Measurements from ENCODE around the gene ZMYND10. TPM values are rescaled to one million over a fixed set of nuclear protein-coding genes. Genes with fewer than 3 reads are reported as not detected.

Gene ZMYND10
- total RNA-seq, 1 experiment from 2014 or later: 1.4 TPM

- H3K4ac ChIP-seq (ENCODE audit: low read depth, low read length): no peak within 1 kb of the TSS
- DNase-seq: peak; percentile 100
- no peaks in the 10 kb centered on the region for H4K20me1 ChIP-seq (ENCODE audit: control insufficient read depth, insufficient read depth, insufficient read length)
- H3K23ac ChIP-seq (ENCODE audit: insufficient read length, low read depth, low read length): no peak within 1 kb of the TSS
- WGBS (ENCODE audit: extremely low coverage, insufficient read length, low lambda C conversion rate): no CpG with 5 or more reads among the region's 61 CpGs
- TF ChIP-seq CTCF (conservative IDR thresholded peaks at IDR 0.05): peak; percentile 37; the same call in 2 of the 3 replicates
- no peak within 1 kb of the TSS for H4K5ac ChIP-seq (ENCODE audit: insufficient read length, low read depth, low read length)
- peak within 1 kb of the TSS; percentile 87 to 99 for H3K4me3 Mint-ChIP-seq
- H3K18ac ChIP-seq (ENCODE audit: insufficient read length, low read depth, low read length): peak within 1 kb of the TSS; percentile 24
- peak within 1 kb of the TSS; percentile 76 to 99 (median 88); a peak in 6 of 7 replicates for H3K27ac Mint-ChIP-seq
- H2BK120ac ChIP-seq (ENCODE audit: low read depth, low read length, poor library complexity, severe bottlenecking): no peak within 1 kb of the TSS
- no peak within 1 kb of the TSS for H2BK5ac ChIP-seq (ENCODE audit: insufficient read length, low read length)
- no peak within 1 kb of the TSS for H3K56ac ChIP-seq (ENCODE audit: insufficient read length, low read depth, low read length)
- no peaks in the 10 kb centered on the region for H3K79me1 ChIP-seq (ENCODE audit: insufficient read depth, low read depth, low read length, poor library complexity, severe bottlenecking)
- H3K14ac ChIP-seq (ENCODE audit: insufficient read depth, low read length): no peak within 1 kb of the TSS
- H3K27ac ChIP-seq (ENCODE audit: insufficient read length, low read depth, low read length): peak within 1 kb of the TSS; percentile 21
- H2BK15ac ChIP-seq (ENCODE audit: low read depth, low read length): no peak within 1 kb of the TSS
- no peaks in the 10 kb centered on the region for H3K9me3 ChIP-seq (ENCODE audit: control insufficient read depth, low read depth, low read length)
- no peaks in the 10 kb centered on the region for H3K27me3 Mint-ChIP-seq (ENCODE audit: low read depth)
- peak within 1 kb of the TSS; percentile 17 for H3K9ac ChIP-seq (ENCODE audit: extremely low read depth, insufficient read length, low read length)
- H3K4me1 ChIP-seq (ENCODE audit: insufficient read depth, low read length): no peaks in the 10 kb centered on the region
- H2AK5ac ChIP-seq (ENCODE audit: insufficient read length, low read length): no peak within 1 kb of the TSS
- H3K79me2 ChIP-seq (ENCODE audit: insufficient read depth, low read length): no peaks in the 10 kb centered on the region
- no peak within 1 kb of the TSS for H3T11ph ChIP-seq (ENCODE audit: low read length)
- no peak within 1 kb of the TSS for H4K8ac ChIP-seq (replicated peaks; ENCODE audit: insufficient read length, low read depth, low read length)
- no peak within 1 kb of the TSS for H2BK20ac ChIP-seq (ENCODE audit: low read depth, low read length, poor library complexity, severe bottlenecking)
- peak within 1 kb of the TSS; percentile 55 for H3K4me2 ChIP-seq (ENCODE audit: insufficient read depth, insufficient read length, low read length)
- no peaks in the 10 kb centered on the region; a peak in 1 of 5 replicates for H3K9me3 Mint-ChIP-seq
- no peak within 1 kb of the TSS for H2AFZ ChIP-seq (ENCODE audit: low read length)
- H2BK12ac ChIP-seq (ENCODE audit: insufficient read length, low read depth, low read length): no peak within 1 kb of the TSS
- H3K36me3 Mint-ChIP-seq (ENCODE audit: insufficient read depth in 1 of 3, low read depth in 3 of 3): peaks cover 0 to 8% (median 1%) of the 10 kb centered on the region in 3 experiments; a peak in 1 of 7 replicates
- H3K4me1 Mint-ChIP-seq: peaks cover 25 to 27% of the 10 kb centered on the region in 2 experiments
- H3K23me2 ChIP-seq (ENCODE audit: insufficient read length, low read depth, low read length, poor library complexity, severe bottlenecking): peaks cover 6% of the 10 kb centered on the region
- H4K91ac ChIP-seq (ENCODE audit: insufficient read length, low read depth, low read length): no peak within 1 kb of the TSS
- no peaks in the 10 kb centered on the region for H3K27me3 ChIP-seq (ENCODE audit: insufficient read depth, low read length)
These were observed 46.5 kb downstream of the ZMYND10 start, which contains the start of the genes HYAL3 and NAA80 for GRCh38 chr3:50298836-50299637. Gene HYAL3 (minus strand): TSS chr3:50299405. CDS start chr3:50295602, 3,803 bp downstream. Gene NAA80 (minus strand): TSS chr3:50299405. CDS start chr3:50297463, 1,942 bp downstream.
